H1 (cell line): Measurements from ENCODE around the gene PIF1. TPM values are rescaled to one million over a fixed set of nuclear protein-coding genes. Genes with fewer than 3 reads are reported as not detected.

Source experiments
- ATF3 ChIP-seq: IDR thresholded peaks from 2 replicates; pipeline ENCODE4 v1.6.1; 2011; ENCODE audit warnings: low read depth, mild to moderate bottlenecking, low read length; ENCODE audit not compliant: insufficient read depth
- BRCA1 ChIP-seq: IDR thresholded peaks from 2 replicates; pipeline ENCODE4 v1.6.1; 2012; ENCODE audit warnings: low read depth, low read length, improper control_type of control experiment
- EGR1 ChIP-seq: IDR thresholded peaks from 2 replicates; pipeline ENCODE4 v1.6.1; 2011; ENCODE audit warnings: low read depth, low read length, borderline replicate concordance
- POU5F1 ChIP-seq: IDR thresholded peaks from 2 replicates; pipeline ENCODE4 v1.6.1; 2011; ENCODE audit warnings: low read depth, mild to moderate bottlenecking, low read length, moderate library complexity
- RBBP5 ChIP-seq: IDR thresholded peaks from 2 replicates; pipeline ENCODE4 v1.7.1; 2012; ENCODE audit warnings: low read depth, mild to moderate bottlenecking, inconsistent platforms, low read length, moderate library complexity, borderline replicate concordance
- polyA plus RNA-seq, 7 experiments: library from polyadenylated mRNA; depleted of rRNA in 3 of 7; stranded (reverse) in 5 of 7; unstranded in 2 of 7; fragments of >200 nt in 5 of 7; fragments of 200-250 nt in 2 of 7; gene quantifications; 1 replicate in 5 of 7; 2 replicates in 1 of 7; 4 replicates in 1 of 7; pipeline versions ENCODE4 v1.2.1 to v1.2.3, GENCODE V29; 2011 to 2013; ENCODE audit warnings: missing spikeins in 2 of 7, mixed read lengths in 2 of 7
- total RNA-seq: library from RNA; stranded (reverse); fragmentation: NEBNext Ultra II Directional; extraction: Animal tissue kit (Norgen Biotek cat#: 25700); gene quantifications from 2 replicates; pipeline ENCODE4 v1.2.1, GENCODE V29; 2021

Gene PIF1
- total and polyA plus RNA-seq, 2 of the 8 experiments (the other 6 are each of a cell fraction or from before 2014, with no cell fraction given): 73.3 to 138 TPM

GRCh38 chr15:64792282-64792681 is 33.2 kb downstream of the PIF1 start (continued):
- no peak for TF ChIP-seq ATF3
- TF ChIP-seq BRCA1: no peak
- TF ChIP-seq POU5F1: no peak
- no peak for TF ChIP-seq EGR1
- no peak for TF ChIP-seq RBBP5
- TF ChIP-seq, all 59 proteins: peak for 0
